GM19395 (cell line): ENCODE measurements around the gene C1orf167.

Experiments
- ATAC-seq: cut with Tn5 transposase; IDR thresholded peaks from one replicate; pipeline ENCODE4 v1.9.1; 2021; ENCODE audit warnings: mild to moderate bottlenecking, moderate library complexity; ENCODE audit not compliant: unreplicated experiment

Gene C1orf167

DNA sequence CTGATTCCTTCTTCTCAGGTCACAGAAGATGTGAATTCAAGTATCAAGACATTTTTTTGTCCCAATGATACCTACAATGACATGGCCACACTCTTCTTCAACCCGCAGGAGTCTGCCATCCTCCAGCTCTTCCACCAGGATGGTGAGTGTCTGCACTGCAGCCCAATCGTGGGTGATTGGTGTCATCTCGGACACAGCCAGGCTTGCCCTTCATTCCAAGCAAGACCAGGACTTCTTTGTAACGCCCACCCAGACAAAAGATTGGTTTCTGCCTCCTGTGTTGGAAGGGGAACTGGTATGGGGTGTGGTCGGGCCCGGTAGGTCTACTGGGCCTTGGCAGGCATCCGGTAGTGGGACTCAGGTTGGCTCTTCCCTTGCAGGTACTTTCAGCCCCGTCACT lies 71.5 kb downstream of the C1orf167 start:
- no peak for ATAC-seq

DNA sequence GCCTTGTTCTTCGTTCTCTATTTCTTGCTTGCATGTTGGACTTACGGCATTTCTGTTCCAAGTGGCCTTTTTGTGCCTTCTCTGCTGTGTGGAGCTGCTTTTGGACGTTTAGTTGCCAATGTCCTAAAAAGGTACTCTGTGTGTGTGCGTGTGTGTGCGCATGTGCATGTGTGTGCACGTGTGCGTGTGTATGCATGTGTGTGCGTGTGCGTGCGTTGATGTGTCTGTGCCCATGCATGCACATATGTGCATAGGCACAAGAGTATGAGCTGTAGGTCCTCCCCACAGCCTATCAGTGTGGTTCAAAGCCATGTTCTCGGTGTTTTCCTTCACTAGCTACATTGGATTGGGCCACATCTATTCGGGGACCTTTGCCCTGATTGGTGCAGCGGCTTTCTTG lies 71.9 kb downstream of the C1orf167 start:
- ATAC-seq: no peak

DNA sequence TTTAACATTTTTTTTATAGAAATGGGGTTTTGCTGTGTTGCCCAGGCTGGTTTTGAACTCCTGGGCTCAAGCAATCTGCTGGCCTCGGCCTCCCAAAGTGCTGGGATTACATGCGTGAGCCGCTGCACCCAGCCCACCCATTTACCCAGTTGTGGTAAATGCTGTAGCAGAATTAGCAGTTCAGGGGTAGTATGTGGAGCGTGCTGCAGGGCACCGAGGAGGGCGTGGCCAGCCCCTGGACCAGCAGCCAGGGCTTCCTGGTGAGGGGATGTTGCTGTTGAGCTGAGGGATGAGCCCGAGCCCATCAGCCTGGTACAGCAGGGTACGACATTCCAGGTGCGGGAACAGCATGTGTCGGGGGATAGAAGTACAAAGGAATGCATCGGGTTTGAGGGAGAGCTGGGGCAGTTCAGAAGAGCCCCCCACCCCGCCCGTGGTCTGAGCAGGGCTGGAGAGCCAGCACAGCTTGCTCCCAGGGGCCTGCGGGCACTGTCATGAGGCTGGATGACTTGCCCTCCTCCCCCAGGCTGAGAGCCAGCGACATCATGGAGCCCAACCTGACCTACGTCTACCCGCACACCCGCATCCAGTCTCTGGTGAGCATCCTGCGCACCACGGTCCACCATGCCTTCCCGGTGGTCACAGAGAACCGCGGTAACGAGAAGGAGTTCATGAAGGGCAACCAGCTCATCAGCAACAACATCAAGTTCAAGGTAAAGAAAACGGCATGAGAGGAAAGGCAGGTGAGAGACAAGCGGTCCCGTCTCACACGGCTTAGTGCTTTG lies 73.6 kb downstream of the C1orf167 start:
- ATAC-seq: no peak

DNA sequence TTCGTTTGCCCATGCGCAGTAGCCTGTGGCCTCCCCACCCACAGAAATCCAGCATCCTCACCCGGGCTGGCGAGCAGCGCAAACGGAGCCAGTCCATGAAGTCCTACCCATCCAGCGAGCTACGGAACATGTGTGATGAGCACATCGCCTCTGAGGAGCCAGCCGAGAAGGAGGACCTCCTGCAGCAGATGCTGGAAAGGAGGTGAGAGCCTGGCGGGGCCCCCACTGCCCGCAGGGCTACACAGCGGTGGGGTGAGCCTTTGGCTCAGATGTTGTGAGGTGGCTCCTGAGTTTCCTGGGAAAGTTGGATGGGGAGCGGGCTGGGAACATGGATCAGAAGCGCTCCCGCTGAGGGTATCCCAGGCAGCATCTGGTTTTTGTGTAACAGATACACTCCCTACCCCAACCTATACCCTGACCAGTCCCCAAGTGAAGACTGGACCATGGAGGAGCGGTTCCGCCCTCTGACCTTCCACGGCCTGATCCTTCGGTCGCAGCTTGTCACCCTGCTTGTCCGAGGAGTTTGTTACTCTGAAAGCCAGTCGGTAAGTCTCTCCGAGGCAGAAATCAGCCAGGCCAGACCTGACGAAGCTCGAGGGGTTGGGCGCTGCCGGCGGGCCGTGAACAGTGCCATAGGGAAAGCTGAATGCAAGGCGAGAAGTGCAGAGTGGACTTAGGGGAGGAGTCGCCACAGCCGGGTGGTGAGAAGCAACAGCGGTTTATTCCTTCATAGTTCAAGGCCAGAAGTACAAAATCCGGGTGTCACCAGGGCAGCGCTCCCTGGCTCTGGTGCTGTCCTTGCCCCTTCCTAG lies 75.2 kb downstream of the C1orf167 start:
- ATAC-seq: no peak

DNA sequence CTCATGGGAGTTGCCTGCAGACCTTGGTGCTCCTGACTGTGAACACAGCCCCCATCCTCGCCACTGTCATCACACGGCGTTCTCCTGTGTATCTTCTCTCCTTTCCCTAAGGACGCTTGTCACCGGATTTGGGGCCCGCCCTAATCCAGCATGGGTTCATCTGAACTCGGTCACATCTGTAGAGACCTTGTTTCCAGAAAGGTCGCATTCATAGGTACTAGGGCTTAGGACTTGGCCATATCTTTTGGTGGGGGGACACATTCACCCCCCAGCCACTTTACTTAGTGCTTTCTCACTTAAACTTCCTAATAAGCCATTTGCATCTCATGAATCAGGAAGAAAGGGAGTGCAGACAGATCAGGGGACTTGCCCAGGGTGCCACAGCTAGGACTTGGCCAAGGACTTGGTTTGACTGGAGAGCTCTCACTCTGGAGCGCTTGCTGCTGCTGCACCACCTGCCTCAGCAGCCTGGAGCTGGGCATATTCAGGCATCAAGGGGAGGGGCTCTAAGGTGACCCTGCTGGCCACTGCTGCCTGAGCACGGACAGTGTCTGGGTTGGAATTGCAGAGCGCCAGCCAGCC lies 75.9 kb downstream of the C1orf167 start:
- ATAC-seq: no peak

DNA sequence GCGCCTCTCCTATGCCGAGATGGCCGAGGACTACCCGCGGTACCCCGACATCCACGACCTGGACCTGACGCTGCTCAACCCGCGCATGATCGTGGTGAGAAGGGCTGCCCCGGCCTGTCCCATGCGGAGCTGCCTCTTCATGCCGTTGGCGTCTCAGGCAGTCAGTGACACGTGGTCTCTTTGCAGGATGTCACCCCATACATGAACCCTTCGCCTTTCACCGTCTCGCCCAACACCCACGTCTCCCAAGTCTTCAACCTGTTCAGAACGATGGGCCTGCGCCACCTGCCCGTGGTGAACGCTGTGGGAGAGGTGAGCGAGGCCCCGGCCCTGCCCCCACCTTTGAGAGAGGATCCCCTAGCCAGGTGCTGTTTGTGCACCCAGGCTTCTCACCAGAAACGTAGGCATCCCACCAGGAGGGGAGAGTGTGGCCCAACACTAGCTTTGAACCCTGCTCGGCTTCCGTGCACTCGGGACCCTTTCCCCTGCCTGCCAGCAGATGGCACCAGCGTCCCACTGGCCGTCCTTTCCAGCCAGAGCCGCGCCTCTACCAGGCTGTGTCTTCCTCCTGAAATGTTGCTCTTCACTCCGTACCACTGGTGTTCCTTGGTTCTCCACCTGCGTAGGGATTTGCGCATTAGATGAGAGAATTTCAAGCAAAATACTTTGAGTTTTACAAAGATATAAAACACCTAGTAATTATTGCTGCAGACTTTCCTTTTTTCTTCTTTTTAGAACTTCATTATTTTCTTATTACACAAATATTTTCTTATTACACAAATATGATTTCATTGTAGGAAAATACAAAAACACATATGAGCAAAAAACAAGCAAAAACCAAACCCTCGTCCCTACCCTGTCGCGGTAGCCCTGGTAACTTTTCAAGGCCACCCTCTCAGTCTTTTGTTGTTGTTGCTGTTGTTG lies 76.6 kb downstream of the C1orf167 start:
- no peak for ATAC-seq
